Hepatic stellate cell (primary cell): ENCODE data around the gene ITGB5.

Experiments
- DNase-seq: peaks from one replicate; pipeline ENCODE4 v3.0.0; 2011; ENCODE audit warnings: low spot score

The ITGB5 gene

DNA sequence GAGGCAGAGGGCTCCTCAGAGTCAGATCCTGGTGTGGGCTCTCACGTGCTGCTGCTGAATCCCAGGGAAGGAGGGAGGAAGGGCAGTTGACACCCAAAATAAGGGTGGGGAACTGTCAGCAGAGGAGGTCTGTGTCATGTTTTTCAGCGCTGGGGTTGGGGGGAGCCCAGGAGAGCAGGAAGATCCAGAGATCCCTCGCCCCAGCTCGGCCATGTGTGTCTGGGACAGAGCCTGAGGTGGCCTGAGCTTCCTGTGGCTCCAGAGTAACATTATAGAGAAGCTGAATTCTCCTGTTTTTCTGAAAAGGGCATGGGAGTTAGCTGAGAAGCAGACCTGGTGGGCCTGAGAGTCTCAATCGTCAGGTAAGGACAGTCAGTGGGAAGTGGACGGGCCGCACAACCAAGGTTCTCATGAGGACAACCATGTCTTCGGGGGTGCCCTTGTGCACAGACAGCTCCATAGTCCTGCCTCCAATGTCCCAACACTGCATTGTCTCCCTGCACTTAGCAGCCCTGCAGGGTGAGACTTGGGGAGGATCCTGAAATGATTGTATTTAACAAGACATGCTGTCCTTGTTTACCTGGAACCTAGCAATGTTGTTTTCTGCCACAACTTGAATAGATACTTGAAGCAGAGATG lies 138.5 kb downstream of the ITGB5 start:
- no peak for DNase-seq

DNA sequence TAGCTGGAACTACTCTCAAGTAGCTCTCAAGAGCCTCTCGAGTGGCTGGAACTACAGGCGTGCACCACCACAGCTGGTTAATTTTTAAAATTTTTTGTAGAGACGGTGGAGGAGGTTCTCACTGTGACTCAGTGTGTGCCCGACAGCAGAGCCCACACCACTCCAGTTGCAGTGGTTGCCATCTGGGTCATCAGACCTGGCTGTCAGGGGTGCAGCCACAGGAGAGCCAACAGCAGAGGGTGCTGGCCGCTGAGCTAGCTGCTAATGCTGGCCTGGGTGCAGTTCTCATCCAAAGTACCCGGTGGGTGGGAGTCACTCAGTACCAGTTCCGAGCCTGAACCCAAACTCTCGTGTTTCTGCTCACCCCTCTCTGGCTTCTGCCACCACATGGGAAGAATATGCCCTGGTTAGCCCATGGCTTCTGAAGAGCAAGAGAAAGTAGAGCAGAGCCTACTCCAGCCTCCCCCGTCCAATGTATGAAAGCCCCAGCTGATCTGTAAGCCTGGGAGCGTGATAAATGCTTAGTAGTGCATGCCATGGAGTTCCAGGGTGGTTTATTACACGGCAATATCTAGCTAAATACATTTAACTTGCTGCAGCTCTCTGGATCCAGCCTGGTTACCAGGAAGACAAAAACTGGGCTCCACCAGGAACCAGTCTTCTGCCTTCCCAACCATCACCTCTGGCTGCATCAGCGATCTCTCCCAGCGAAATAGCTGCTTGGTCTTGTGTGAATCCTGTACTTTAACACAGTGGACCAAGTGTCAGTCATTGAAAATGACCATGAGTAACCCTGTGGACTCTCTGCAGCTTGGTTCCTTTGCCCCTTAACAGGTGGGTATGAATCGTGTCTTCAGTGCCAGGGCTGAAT lies 139.8 kb downstream of the ITGB5 start:
- no peak for DNase-seq

DNA sequence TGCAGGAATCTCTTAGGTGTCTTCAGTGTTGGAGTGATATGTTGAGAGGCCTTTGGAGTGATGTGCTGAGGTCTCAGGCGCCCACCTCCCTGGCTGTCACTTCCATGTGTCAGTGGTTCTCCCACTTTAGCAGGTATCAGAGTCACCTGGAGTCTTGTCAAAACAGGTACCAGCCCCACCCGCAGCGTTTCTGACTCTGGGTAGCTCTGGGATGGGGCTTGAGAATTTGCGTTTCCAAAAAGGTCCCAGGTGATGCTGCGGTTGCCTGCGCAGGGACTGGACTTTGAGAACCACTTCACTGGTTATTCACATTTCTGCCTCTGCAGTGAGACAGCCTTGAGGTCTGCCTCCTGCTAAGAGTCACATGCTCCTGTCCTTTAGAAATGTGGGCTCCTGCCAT lies 141.4 kb downstream of the ITGB5 start:
- DNase-seq: no peak

DNA sequence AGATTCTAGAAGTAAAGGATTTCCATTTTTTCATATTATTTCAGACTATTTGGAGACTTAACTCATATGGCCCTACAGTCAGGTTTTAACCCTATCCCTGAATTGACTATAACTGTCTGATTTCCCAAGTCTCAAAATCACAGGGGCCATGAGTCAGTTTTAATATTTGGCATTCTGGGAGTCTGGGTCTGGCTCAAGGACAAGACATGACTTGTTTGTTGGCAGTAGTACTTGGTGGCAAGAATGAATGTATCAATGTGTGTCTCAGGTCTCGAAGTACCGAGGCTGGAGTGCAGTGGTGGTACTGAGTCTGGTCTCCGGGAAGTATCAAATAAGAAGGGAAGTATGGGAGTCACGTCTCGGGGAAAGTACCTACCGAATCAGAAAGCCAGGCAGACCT lies 146.1 kb downstream of the ITGB5 start:
- no peak for DNase-seq

DNA sequence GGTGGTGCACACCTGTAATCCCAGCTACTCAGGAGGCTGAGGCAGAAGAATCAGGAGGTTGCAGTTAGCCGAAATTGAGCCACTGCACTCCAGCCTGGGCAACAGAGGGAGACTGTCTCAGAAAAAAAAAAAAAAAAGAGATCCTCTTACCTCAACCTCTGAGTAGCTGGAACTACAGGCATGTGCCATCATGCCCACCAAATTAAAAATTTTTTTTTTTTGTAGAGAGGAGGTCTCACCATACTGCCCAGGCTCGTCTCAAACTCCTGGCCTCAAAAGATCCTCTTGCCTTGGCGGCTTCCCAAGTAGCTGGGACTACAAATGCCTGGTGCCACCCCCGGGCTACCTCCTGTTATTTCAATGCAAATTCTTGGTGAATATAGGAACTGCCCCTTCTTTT lies 155.4 kb downstream of the ITGB5 start:
- DNase-seq: no peak

DNA sequence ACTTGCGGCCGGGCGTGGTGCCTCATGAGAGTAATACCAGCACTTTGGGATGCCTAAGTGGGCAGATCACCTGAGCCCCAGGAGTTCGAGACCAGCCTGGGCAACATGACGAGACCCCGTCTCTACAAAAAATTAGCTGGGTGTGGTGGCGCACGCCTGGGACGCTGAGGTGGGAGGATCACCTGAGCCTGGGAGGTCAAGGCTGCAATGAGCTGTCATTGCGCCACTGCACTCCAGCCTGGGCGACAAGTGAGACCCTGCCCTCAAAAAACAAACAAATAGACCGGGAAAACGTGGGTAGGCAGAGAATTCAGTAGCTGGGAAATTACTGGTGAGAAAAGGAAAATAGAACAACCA lies 156.2 kb downstream of the ITGB5 start:
- no peak for DNase-seq

DNA sequence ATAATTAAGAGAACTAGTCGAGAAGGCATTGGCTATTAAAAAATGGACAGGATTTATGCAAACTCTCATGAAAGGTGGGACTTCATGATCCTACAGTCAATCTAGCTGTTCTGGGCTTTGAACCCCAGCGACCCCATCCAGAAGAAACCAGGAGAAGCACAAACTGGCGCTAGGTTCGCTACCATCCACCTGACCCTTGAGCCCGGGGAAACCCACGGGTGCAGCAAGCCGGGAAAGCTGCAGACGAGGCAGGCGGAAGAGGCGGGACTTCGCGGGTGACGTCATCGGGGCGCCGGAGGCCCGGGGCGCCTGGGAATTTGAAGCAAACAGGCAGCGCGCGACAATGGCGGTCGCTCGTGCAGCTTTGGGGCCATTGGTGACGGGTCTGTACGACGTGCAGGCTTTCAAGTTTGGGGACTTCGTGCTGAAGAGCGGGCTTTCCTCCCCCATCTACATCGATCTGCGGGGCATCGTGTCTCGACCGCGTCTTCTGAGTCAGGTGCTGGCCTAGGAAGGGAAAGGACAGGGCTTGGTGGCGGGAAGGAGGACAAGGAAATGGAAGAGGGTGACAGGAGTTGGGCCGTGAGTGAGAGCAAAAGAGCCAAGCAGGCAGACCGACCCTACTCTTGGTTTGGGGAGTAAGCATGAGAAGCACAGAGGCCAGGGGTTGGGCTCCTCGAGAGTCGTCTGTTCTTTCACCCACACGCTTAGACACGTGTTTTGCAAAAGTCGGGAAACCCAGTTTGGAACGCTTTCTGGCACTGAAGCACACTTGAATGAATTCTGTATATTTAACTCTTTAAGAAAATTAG lies 156.8 kb downstream of the ITGB5 start, which contains the start of gene UMPS:
UMPS (plus strand) TSS at position 324 of the 812 bp plus-strand sequence; CDS start at position 344, 20 bp downstream.
- DNase-seq: peak; percentile 80

DNA sequence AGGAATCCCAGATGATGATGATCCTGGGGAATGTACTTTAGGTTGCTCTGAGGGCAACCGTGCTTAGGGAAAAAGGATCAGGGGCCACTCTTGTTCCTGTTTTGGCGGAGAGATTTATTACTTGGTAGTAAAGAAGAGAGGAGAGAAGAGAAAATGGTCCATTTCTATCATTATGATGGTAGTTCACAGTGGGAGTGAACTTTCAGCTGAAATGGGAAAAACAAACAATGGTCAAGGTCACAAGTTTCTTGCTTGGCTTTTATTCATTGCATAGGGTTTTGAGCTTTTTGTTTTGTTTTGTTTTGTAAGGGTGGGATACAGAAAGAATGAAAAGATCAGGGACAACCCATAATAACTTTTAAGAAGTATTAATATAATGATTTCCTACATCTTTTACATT lies 164.6 kb downstream of the ITGB5 start:
- no peak for DNase-seq

DNA sequence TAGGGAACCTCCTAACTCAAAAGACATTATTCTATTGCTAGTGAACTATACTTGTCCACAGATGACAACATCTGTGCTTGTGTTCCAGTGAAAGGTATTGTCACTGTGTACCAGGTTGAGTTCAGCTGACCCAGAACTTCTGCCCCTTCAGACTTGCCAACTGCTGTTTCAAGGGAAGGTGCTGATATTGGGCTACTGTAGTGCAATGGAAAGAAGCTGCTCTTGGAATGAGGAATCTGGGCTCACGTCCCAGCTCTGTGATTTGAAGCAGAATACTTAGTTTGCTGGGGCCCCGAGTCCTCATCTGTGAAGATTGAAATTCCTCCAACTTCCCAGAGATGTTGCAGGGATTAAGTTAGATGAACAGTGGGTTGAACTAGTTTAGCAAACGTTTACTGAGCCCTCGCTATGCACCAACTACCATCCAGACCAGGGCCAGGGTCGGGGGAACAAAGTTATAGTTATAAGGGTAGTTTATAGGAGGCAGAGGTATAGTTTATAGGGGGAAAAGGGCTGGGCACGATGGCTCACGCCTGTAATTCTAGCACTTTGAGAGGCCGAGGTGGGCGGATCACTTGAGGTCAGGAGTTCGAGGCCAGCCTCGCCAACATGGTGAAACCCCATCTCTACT lies 172.8 kb downstream of the ITGB5 start:
- no peak for DNase-seq
